H1 (cell line): Measurements from ENCODE around the gene GNG13. TPM values are rescaled to one million over a fixed set of nuclear protein-coding genes. Genes with fewer than 3 reads are reported as not detected.

Source experiments
- CTCF ChIA-PET: fragments of 300-600 bp; sonication (Branson Sonifier 250); formaldehyde crosslinking; loops from one replicate; lab custom pipeline; 2021; ENCODE audit not compliant: partially characterized antibody; lab: Charles Lee
- POLR2A ChIA-PET: fragments of 300-600 bp; sonication (Branson Sonifier 250); formaldehyde crosslinking; loops from one replicate; lab custom pipeline; 2021; ENCODE audit warnings: inconsistent platforms; ENCODE audit not compliant: partially characterized antibody; lab: Charles Lee
- DNase-seq, 2 experiments: peaks; one replicate each; pipeline versions ENCODE4 v3.0.0 to v3.0.0-alpha.2; 2010 to 2022; ENCODE audit warnings: low spot score in 2 of 2, low read depth in 1 of 2, mixed read lengths in 1 of 2
- FAIRE-seq: peaks from 2 replicates; lab custom pipeline; 2011; peaks lifted over from hg19 to GRCh38; lab: Jason Lieb, UNC
- H2AFZ ChIP-seq: 2 replicates; pipeline ENCODE4 v1.8.1; 2012; ENCODE audit warnings: low read length, inconsistent platforms
- H2AK5ac ChIP-seq: 2 replicates; pipeline ENCODE4 v1.6.1; 2013; ENCODE audit warnings: low read depth, low read length
- H2BK120ac ChIP-seq: replicated peaks from 2 replicates; pipeline ENCODE3; 2013; ENCODE audit warnings: low read depth, low read length, inconsistent platforms
- H2BK12ac ChIP-seq: 2 replicates; pipeline ENCODE4 v1.6.1; 2013; ENCODE audit warnings: low read depth, low read length
- H2BK15ac ChIP-seq: 2 replicates; pipeline ENCODE4 v1.6.1; 2013; ENCODE audit warnings: low read length
- H2BK20ac ChIP-seq: 2 replicates; pipeline ENCODE4 v1.6.1; 2013; ENCODE audit warnings: low read length
- H2BK5ac ChIP-seq: 2 replicates; pipeline ENCODE4 v1.6.1; 2013; ENCODE audit warnings: low read depth, low read length
- H3K14ac ChIP-seq: 2 replicates; pipeline ENCODE4 v1.6.1; 2013; ENCODE audit warnings: inconsistent platforms; ENCODE audit not compliant: insufficient read length
- H3K18ac ChIP-seq: 2 replicates; pipeline ENCODE4 v1.6.1; 2013; ENCODE audit warnings: low read length; ENCODE audit errors: extremely low read depth
- H3K23ac ChIP-seq: 2 replicates; pipeline ENCODE4 v1.6.1; 2013; ENCODE audit warnings: inconsistent platforms; ENCODE audit not compliant: insufficient read length
- H3K23me2 ChIP-seq: 2 replicates; pipeline ENCODE4 v1.6.1; 2013; ENCODE audit warnings: low read depth, low read length
- H3K27ac ChIP-seq: 2 replicates; pipeline ENCODE4 v1.6.1; 2011; ENCODE audit warnings: low read depth, low read length, inconsistent platforms
- H3K27me3 ChIP-seq, 4 experiments: replicated peaks in 1 of 4; 1 replicate in 1 of 4; 2 replicates in 3 of 4; pipeline versions ENCODE4 v1.6.1 to v1.8.1; 2011 to 2013; ENCODE audit warnings: low read length in 3 of 4, mild to moderate bottlenecking in 3 of 4, inconsistent platforms in 2 of 4, mixed read lengths in 2 of 4, moderate library complexity in 1 of 4; ENCODE audit not compliant: control insufficient read depth in 3 of 4, insufficient read depth in 3 of 4; ENCODE audit errors: extremely low read depth in 1 of 4
- H3K36me3 ChIP-seq, 4 experiments: 2 replicates each; pipeline versions ENCODE4 v1.6.1 to v1.8.1; 2011 to 2013; ENCODE audit warnings: mild to moderate bottlenecking in 4 of 4, low read length in 3 of 4, moderate library complexity in 2 of 4, control low read depth in 1 of 4, inconsistent platforms in 1 of 4; ENCODE audit not compliant: insufficient read depth in 4 of 4, control insufficient read depth in 2 of 4
- H3K4ac ChIP-seq: replicated peaks from 2 replicates; pipeline ENCODE3; 2013; ENCODE audit warnings: low read length, low read depth, mixed read lengths, inconsistent platforms; ENCODE audit not compliant: insufficient read length
- H3K4me1 ChIP-seq, 4 experiments: replicated peaks in 1 of 4; 1 replicate in 1 of 4; 2 replicates in 3 of 4; pipeline versions ENCODE4 v1.6.1 to v1.8.1; 2011 to 2013; ENCODE audit warnings: low read length in 3 of 4, inconsistent platforms in 2 of 4, mixed read lengths in 1 of 4; ENCODE audit not compliant: insufficient read depth in 4 of 4, control insufficient read depth in 3 of 4
- H3K4me2 ChIP-seq, 2 experiments: 2 replicates each; pipeline versions ENCODE4 v1.6.1 to v1.8.1; 2011 to 2013; ENCODE audit warnings: low read depth in 2 of 2, low read length in 2 of 2, control low read depth in 1 of 2, inconsistent platforms in 1 of 2, mild to moderate bottlenecking in 1 of 2; ENCODE audit not compliant: insufficient read depth in 1 of 2
- H3K4me3 ChIP-seq, 4 experiments: fragments of 200-600, 300-600 bp in 1 of 4; sonication (generic), shearing (Covaris generic), sonication (Bioruptor Twin) in 1 of 4; 2 replicates each; pipeline versions ENCODE4 v1.5.1 to v1.8.1; 2011 to 2016; ENCODE audit warnings: low read length in 4 of 4, low read depth in 3 of 4, control low read depth in 2 of 4, inconsistent platforms in 2 of 4, mild to moderate bottlenecking in 2 of 4, mixed read lengths in 1 of 4, moderate library complexity in 1 of 4; ENCODE audit not compliant: insufficient read depth in 2 of 4; ENCODE audit errors: extremely low read depth in 1 of 4
- H3K56ac ChIP-seq: replicated peaks from 2 replicates; pipeline ENCODE3; 2013; ENCODE audit warnings: low read depth, mild to moderate bottlenecking, mixed read lengths, low read length, inconsistent platforms; ENCODE audit not compliant: insufficient read length
- H3K79me1 ChIP-seq: 2 replicates; pipeline ENCODE4 v1.6.1; 2013; ENCODE audit warnings: low read depth, low read length, control low read depth
- H3K79me2 ChIP-seq, 2 experiments: 2 replicates each; pipeline versions ENCODE4 v1.6.1 to v1.8.1; 2012 to 2013; ENCODE audit warnings: low read length in 2 of 2, mild to moderate bottlenecking in 2 of 2, inconsistent platforms in 1 of 2; ENCODE audit not compliant: insufficient read depth in 2 of 2, control insufficient read depth in 1 of 2
- H3K9ac ChIP-seq, 4 experiments: replicated peaks in 1 of 4; 1 replicate in 1 of 4; 2 replicates in 3 of 4; pipeline versions ENCODE4 v1.6.1 to v1.8.1; 2011 to 2013; ENCODE audit warnings: low read depth in 3 of 4, low read length in 3 of 4, control low read depth in 2 of 4, mild to moderate bottlenecking in 2 of 4, moderate library complexity in 2 of 4, inconsistent platforms in 1 of 4; ENCODE audit errors: extremely low read depth in 1 of 4
- H3K9me3 ChIP-seq, 2 experiments: 2 replicates each; pipeline versions ENCODE4 v1.6.1 to v1.8.1; 2012 to 2013; ENCODE audit warnings: mild to moderate bottlenecking in 2 of 2, moderate library complexity in 2 of 2, control low read depth in 1 of 2, inconsistent platforms in 1 of 2, low read depth in 1 of 2, low read length in 1 of 2, mixed read lengths in 1 of 2; ENCODE audit not compliant: insufficient read depth in 2 of 2
- H4K20me1 ChIP-seq, 2 experiments: replicated peaks in 1 of 2; 2 replicates each; pipeline versions ENCODE3 to v1.8.1; 2011 to 2013; ENCODE audit warnings: inconsistent platforms in 2 of 2, low read length in 2 of 2, mild to moderate bottlenecking in 1 of 2; ENCODE audit not compliant: insufficient read depth in 2 of 2, control insufficient read depth in 1 of 2
- H4K5ac ChIP-seq: 2 replicates; pipeline ENCODE4 v1.6.1; 2013; ENCODE audit warnings: low read length, low read depth, mixed read lengths, inconsistent platforms; ENCODE audit not compliant: insufficient read length
- H4K8ac ChIP-seq: 2 replicates; pipeline ENCODE4 v1.8.0; 2013; ENCODE audit warnings: mild to moderate bottlenecking, moderate library complexity, low read length, inconsistent platforms; ENCODE audit not compliant: insufficient read depth; ENCODE audit errors: extremely low read depth
- H4K91ac ChIP-seq: replicated peaks from 2 replicates; pipeline ENCODE3; 2013; ENCODE audit warnings: low read length, mixed read lengths, inconsistent platforms; ENCODE audit not compliant: insufficient read length
- FOSL1 ChIP-seq: IDR thresholded peaks from 2 replicates; pipeline ENCODE4 v1.6.1; 2011; ENCODE audit warnings: mild to moderate bottlenecking, low read depth, low read length, moderate library complexity; ENCODE audit not compliant: insufficient read depth
- GABPA ChIP-seq: IDR thresholded peaks from 2 replicates; pipeline ENCODE4 v1.6.1; 2011; ENCODE audit warnings: mild to moderate bottlenecking, low read length, moderate library complexity, borderline replicate concordance; ENCODE audit not compliant: insufficient read depth
- JUN ChIP-seq: IDR thresholded peaks from 2 replicates; pipeline ENCODE4 v1.6.1; 2011; ENCODE audit warnings: low read depth, mild to moderate bottlenecking, improper control_type of control experiment, low read length
- SP4 ChIP-seq: IDR thresholded peaks from 2 replicates; pipeline ENCODE4 v1.6.1; 2012; ENCODE audit warnings: low read length, inconsistent platforms
- WGBS, 2 experiments: shearing (Covaris generic) in 1 of 2; methylation state at CpG; one replicate each; pipeline versions ENCODE4 v1.1.6 to v1.1.7; 2013 to 2015; ENCODE audit warnings: low lambda C conversion rate in 2 of 2, mixed read lengths in 2 of 2, inconsistent platforms in 1 of 2, low coverage in 1 of 2, missing lambda C conversion rate in 1 of 2; ENCODE audit not compliant: insufficient replicate concordance in 2 of 2, insufficient coverage in 1 of 2, insufficient read length in 1 of 2; ENCODE audit errors: extremely low coverage in 1 of 2, missing lambda C conversion rate in 1 of 2; 5-methylcytosine and 5-hydroxymethylcytosine counted together
- polyA plus RNA-seq, 7 experiments: library from polyadenylated mRNA; depleted of rRNA in 3 of 7; stranded (reverse) in 5 of 7; unstranded in 2 of 7; fragments of >200 nt in 5 of 7; fragments of 200-250 nt in 2 of 7; gene quantifications; 1 replicate in 5 of 7; 2 replicates in 1 of 7; 4 replicates in 1 of 7; pipeline versions ENCODE4 v1.2.1 to v1.2.3, GENCODE V29; 2011 to 2013; ENCODE audit warnings: missing spikeins in 2 of 7, mixed read lengths in 2 of 7
- total RNA-seq: library from RNA; stranded (reverse); fragmentation: NEBNext Ultra II Directional; extraction: Animal tissue kit (Norgen Biotek cat#: 25700); gene quantifications from 2 replicates; pipeline ENCODE4 v1.2.1, GENCODE V29; 2021

The GNG13 gene
- total and polyA plus RNA-seq, 2 of the 8 experiments (the other 6 are each of a cell fraction or from before 2014, with no cell fraction given), result not detected

- no peaks in the 10 kb centered on the region; a peak in 1 of 7 replicates for H3K4me1 ChIP-seq
- H3K4me3 ChIP-seq, result no peak overlapping the region
- H3K18ac ChIP-seq, result no peak overlapping the region
- H4K5ac ChIP-seq, result no peak overlapping the region
- ChIA-PET CTCF (no interaction called here), POLR2A (no interaction called here)
- H3K56ac ChIP-seq, result no peak overlapping the region
- FAIRE-seq (no peak), DNase-seq (no peak)
- no peaks in the 10 kb centered on the region for H3K23me2 ChIP-seq
- no peak overlapping the region for H2BK5ac ChIP-seq
- WGBS, 2 experiments, result 93% methylated on average over 26 of the region's 34 CpGs; no CpG with 5 or more reads in 1 of the 2 experiments
- H4K91ac ChIP-seq, result no peak overlapping the region
- H3K9me3 ChIP-seq, result peaks cover 6 to 60% of the 10 kb centered on the region in 2 experiments; a peak in 3 of 4 replicates
- H3K4me2 ChIP-seq, result no peak overlapping the region
- no peaks in the 10 kb centered on the region for H4K20me1 ChIP-seq
- H3K27ac ChIP-seq, result no peak overlapping the region
- no peaks in the 10 kb centered on the region for H3K79me1 ChIP-seq
- no peak overlapping the region for H3K14ac ChIP-seq
- no peak overlapping the region for H2BK20ac ChIP-seq
- H3K4ac ChIP-seq, result no peak overlapping the region
- H2AFZ ChIP-seq, result no peak overlapping the region
- H3K23ac ChIP-seq, result no peak overlapping the region
- H3K27me3 ChIP-seq, result no peaks in the 10 kb centered on the region
- no peak overlapping the region for H3K9ac ChIP-seq
- H3K36me3 ChIP-seq, result no peaks in the 10 kb centered on the region
- H4K8ac ChIP-seq, result no peak overlapping the region
- H2BK12ac ChIP-seq, result no peak overlapping the region
- H2BK15ac ChIP-seq, result no peak overlapping the region
- H2AK5ac ChIP-seq, result no peak overlapping the region
- no peaks in the 10 kb centered on the region for H3K79me2 ChIP-seq
- no peak overlapping the region for H2BK120ac ChIP-seq
- TF ChIP-seq FOSL1, result no peak
- no peak for TF ChIP-seq JUN
- TF ChIP-seq GABPA, result no peak
- no peak for TF ChIP-seq SP4
These were observed 40.3 kb upstream of the GNG13 start for GRCh38 chr16:840561-841454.
